Measurements from ENCODE around the gene KCTD5.

The KCTD5 gene

GRCh38 chr16:2751577-2752034 lies 69.3 kb downstream of the KCTD5 start:
- Histone ChIP-seq H3K27me3 (ENCODE audit: control insufficient read depth in 1 of 2, insufficient read depth in 2 of 2, low read length in 2 of 2) (no peaks in the 10 kb centered on the region), H3K9me3 (ENCODE audit: control insufficient read depth in 1 of 2, low read length in 2 of 2) (no peaks in the 10 kb centered on the region), H3K27ac (ENCODE audit: low read depth, low read length) (peak overlapping the region; percentile 99), H3K36me3 (ENCODE audit: control insufficient read depth in 1 of 2, insufficient read depth in 2 of 2, low read length in 2 of 2) (peaks cover 1 to 8% of the 10 kb centered on the region in 2 donors), H3K4me3 (ENCODE audit: low read depth in 1 of 2, low read length in 2 of 2) (peak overlapping the region; percentile 81 to 97), H3K4me1 (ENCODE audit: control insufficient read depth in 1 of 2, insufficient read depth in 2 of 2, low read length in 2 of 2) (peaks cover 32 to 34% of the 10 kb centered on the region in 2 donors), H3K9ac (ENCODE audit: low read depth in 1 of 2, low read length in 2 of 2) (peak overlapping the region in 1 of 2 donors; percentile 76)

GRCh38 chr16:2752035-2752849 lies 69.9 kb downstream of the KCTD5 start, which contains the start of gene SRRM2:
TSS of gene SRRM2 (plus strand) at chr16:2752638. CDS start at chr16:2756365, 3,727 bp downstream.
- peak within 1 kb of the TSS; percentile 99 for H3K27ac ChIP-seq (ENCODE audit: low read depth, low read length)
- H3K4me3 ChIP-seq (ENCODE audit: low read depth in 1 of 2, low read length in 2 of 2): peak within 1 kb of the TSS; percentile 97
- H3K9me3 ChIP-seq (ENCODE audit: control insufficient read depth in 1 of 2, low read length in 2 of 2): no peaks in the 10 kb centered on the region
- H3K9ac ChIP-seq (ENCODE audit: low read depth in 1 of 2, low read length in 2 of 2): peak within 1 kb of the TSS; percentile 86 to 99
- peaks cover 35 to 37% of the 10 kb centered on the region in 2 donors for H3K4me1 ChIP-seq (ENCODE audit: control insufficient read depth in 1 of 2, insufficient read depth in 2 of 2, low read length in 2 of 2)
- H3K36me3 ChIP-seq (ENCODE audit: control insufficient read depth in 1 of 2, insufficient read depth in 2 of 2, low read length in 2 of 2): peaks cover 7 to 15% of the 10 kb centered on the region in 2 donors
- H3K27me3 ChIP-seq (ENCODE audit: control insufficient read depth in 1 of 2, insufficient read depth in 2 of 2, low read length in 2 of 2): no peaks in the 10 kb centered on the region

- Histone ChIP-seq H3K9ac (ENCODE audit: low read depth in 1 of 2, low read length in 2 of 2) (peak overlapping the region; percentile 86 to 99), H3K36me3 (ENCODE audit: control insufficient read depth in 1 of 2, insufficient read depth in 2 of 2, low read length in 2 of 2) (peaks cover 14 to 23% of the 10 kb centered on the region in 2 donors), H3K9me3 (ENCODE audit: control insufficient read depth in 1 of 2, low read length in 2 of 2) (no peaks in the 10 kb centered on the region), H3K4me1 (ENCODE audit: control insufficient read depth in 1 of 2, insufficient read depth in 2 of 2, low read length in 2 of 2) (peaks cover 37 to 40% of the 10 kb centered on the region in 2 donors), H3K27ac (ENCODE audit: low read depth, low read length) (peak overlapping the region; percentile 99), H3K27me3 (ENCODE audit: control insufficient read depth in 1 of 2, insufficient read depth in 2 of 2, low read length in 2 of 2) (no peaks in the 10 kb centered on the region), H3K4me3 (ENCODE audit: low read depth in 1 of 2, low read length in 2 of 2) (peak overlapping the region; percentile 97)
These were observed 70.8 kb downstream of the KCTD5 start for GRCh38 chr16:2752850-2753732.

GRCh38 chr16:2753733-2754020 lies 71.4 kb downstream of the KCTD5 start:
- Histone ChIP-seq H3K27ac (ENCODE audit: low read depth, low read length) (peak overlapping the region; percentile 99), H3K36me3 (ENCODE audit: control insufficient read depth in 1 of 2, insufficient read depth in 2 of 2, low read length in 2 of 2) (peaks cover 19 to 29% of the 10 kb centered on the region in 2 donors), H3K9ac (ENCODE audit: low read depth in 1 of 2, low read length in 2 of 2) (peak overlapping the region; percentile 79 to 86), H3K4me3 (ENCODE audit: low read depth in 1 of 2, low read length in 2 of 2) (peak overlapping the region; percentile 97), H3K4me1 (ENCODE audit: control insufficient read depth in 1 of 2, insufficient read depth in 2 of 2, low read length in 2 of 2) (peaks cover 37 to 40% of the 10 kb centered on the region in 2 donors), H3K27me3 (ENCODE audit: control insufficient read depth in 1 of 2, insufficient read depth in 2 of 2, low read length in 2 of 2) (no peaks in the 10 kb centered on the region), H3K9me3 (ENCODE audit: control insufficient read depth in 1 of 2, low read length in 2 of 2) (no peaks in the 10 kb centered on the region)

GRCh38 chr16:2755158-2755557 lies 72.8 kb downstream of the KCTD5 start:
- H3K27me3 ChIP-seq (ENCODE audit: control insufficient read depth in 1 of 2, insufficient read depth in 2 of 2, low read length in 2 of 2): no peaks in the 10 kb centered on the region
- no peak overlapping the region for H3K27ac ChIP-seq (ENCODE audit: low read depth, low read length)
- peak overlapping the region; percentile 97 for H3K4me3 ChIP-seq (ENCODE audit: low read depth in 1 of 2, low read length in 2 of 2)
- peak overlapping the region in 1 of 2 donors; percentile 86 for H3K9ac ChIP-seq (ENCODE audit: low read depth in 1 of 2, low read length in 2 of 2)
- H3K36me3 ChIP-seq (ENCODE audit: control insufficient read depth in 1 of 2, insufficient read depth in 2 of 2, low read length in 2 of 2): peaks cover 34 to 44% of the 10 kb centered on the region in 2 donors
- H3K4me1 ChIP-seq (ENCODE audit: control insufficient read depth in 1 of 2, insufficient read depth in 2 of 2, low read length in 2 of 2): peaks cover 37 to 42% of the 10 kb centered on the region in 2 donors
- no peaks in the 10 kb centered on the region for H3K9me3 ChIP-seq (ENCODE audit: control insufficient read depth in 1 of 2, low read length in 2 of 2)

- no peaks in the 10 kb centered on the region for H3K9me3 ChIP-seq (ENCODE audit: control insufficient read depth in 1 of 2, low read length in 2 of 2)
- H3K36me3 ChIP-seq (ENCODE audit: control insufficient read depth in 1 of 2, insufficient read depth in 2 of 2, low read length in 2 of 2): peaks cover 46 to 57% of the 10 kb centered on the region in 2 donors
- no peaks in the 10 kb centered on the region for H3K27me3 ChIP-seq (ENCODE audit: control insufficient read depth in 1 of 2, insufficient read depth in 2 of 2, low read length in 2 of 2)
- peaks cover 35 to 39% of the 10 kb centered on the region in 2 donors for H3K4me1 ChIP-seq (ENCODE audit: control insufficient read depth in 1 of 2, insufficient read depth in 2 of 2, low read length in 2 of 2)
- no peak overlapping the region for H3K27ac ChIP-seq (ENCODE audit: low read depth, low read length)
- peak overlapping the region in 1 of 2 donors; percentile 28 for H3K4me3 ChIP-seq (ENCODE audit: low read depth in 1 of 2, low read length in 2 of 2)
- no peak overlapping the region for H3K9ac ChIP-seq (ENCODE audit: low read depth in 1 of 2, low read length in 2 of 2)
These were observed 74.1 kb downstream of the KCTD5 start for GRCh38 chr16:2756288-2757015.

GRCh38 chr16:2757344-2757743 lies 75.0 kb downstream of the KCTD5 start:
- no peak overlapping the region for H3K27ac ChIP-seq (ENCODE audit: low read depth, low read length)
- no peak overlapping the region for H3K4me3 ChIP-seq (ENCODE audit: low read depth in 1 of 2, low read length in 2 of 2)
- peaks cover 55 to 66% of the 10 kb centered on the region in 2 donors for H3K36me3 ChIP-seq (ENCODE audit: control insufficient read depth in 1 of 2, insufficient read depth in 2 of 2, low read length in 2 of 2)

More at GRCh38 chr16:2757344-2757743, 75.0 kb downstream of the KCTD5 start:
- H3K4me1 ChIP-seq (ENCODE audit: control insufficient read depth in 1 of 2, insufficient read depth in 2 of 2, low read length in 2 of 2): peaks cover 30 to 34% of the 10 kb centered on the region in 2 donors
- H3K27me3 ChIP-seq (ENCODE audit: control insufficient read depth in 1 of 2, insufficient read depth in 2 of 2, low read length in 2 of 2): no peaks in the 10 kb centered on the region
- no peaks in the 10 kb centered on the region for H3K9me3 ChIP-seq (ENCODE audit: control insufficient read depth in 1 of 2, low read length in 2 of 2)
- no peak overlapping the region for H3K9ac ChIP-seq (ENCODE audit: low read depth in 1 of 2, low read length in 2 of 2)

All from duodenal mucosa (tissue), 2 donors.